ENCODE data around the gene ZNF777. TPM values are rescaled to one million over a fixed set of nuclear protein-coding genes. Genes with fewer than 3 reads are reported as not detected.

The ZNF777 gene
- total and polyA plus RNA-seq, 2 experiments from 2014 or later: 2.8 to 7.9 TPM

GRCh38 chr7:149468208-149468607 is 7.3 kb upstream of the ZNF777 start:
- Histone ChIP-seq H3K9me2 (ENCODE audit: insufficient read depth) (no peaks in the 10 kb centered on the region), H2AFZ (no peak overlapping the region), H4K20me1 (replicated peaks; ENCODE audit: insufficient read depth) (no peaks in the 10 kb centered on the region), H3F3A (replicated peaks; ENCODE audit: low read depth) (no peaks in the 10 kb centered on the region), H3K4me1 (ENCODE audit: insufficient read depth) (no peaks in the 10 kb centered on the region), H3K79me2 (replicated peaks; ENCODE audit: insufficient read depth) (no peaks in the 10 kb centered on the region), H3K36me3 (ENCODE audit: insufficient read depth) (no peaks in the 10 kb centered on the region), H3K4me3 (no peak overlapping the region), H3K27me3 (ENCODE audit: insufficient read depth) (peaks cover 12% of the 10 kb centered on the region; the same call in 1 of the 2 replicates), H3K27ac (ENCODE audit: low read depth) (no peak overlapping the region), H3K4me2 (no peak overlapping the region)
- Mint-ChIP-seq H3K4me3 (no peak overlapping the region), H3K4me1 (no peaks in the 10 kb centered on the region; the same call in 2 of the 3 replicates), H3K36me3 (ENCODE audit: low read depth) (peaks cover 23% of the 10 kb centered on the region), H3K27me3 (ENCODE audit: insufficient read depth, low read depth, poor library complexity) (peaks cover 2% of the 10 kb centered on the region), H3K27ac (no peak overlapping the region), H3K9me3 (peaks cover 17% of the 10 kb centered on the region)
- no peak for TF ChIP-seq POLR2AphosphoS5 (IDR thresholded peaks at IDR 0.05; ENCODE audit: low read depth)
- DNase-seq (ENCODE audit: low spot score) (no peak), ATAC-seq (peak; percentile 38; the same call in 2 of the 3 replicates)

GRCh38 chr7:149467321-149467859 is 6.5 kb upstream of the ZNF777 start:
- Histone ChIP-seq H2AFZ (no peak overlapping the region), H3K4me1 (ENCODE audit: insufficient read depth) (no peaks in the 10 kb centered on the region), H3K27ac (ENCODE audit: low read depth) (no peak overlapping the region), H3K9me2 (ENCODE audit: insufficient read depth) (no peaks in the 10 kb centered on the region), H3K36me3 (ENCODE audit: insufficient read depth) (no peaks in the 10 kb centered on the region), H4K20me1 (replicated peaks; ENCODE audit: insufficient read depth) (no peaks in the 10 kb centered on the region), H3F3A (replicated peaks; ENCODE audit: low read depth) (no peaks in the 10 kb centered on the region), H3K4me2 (no peak overlapping the region), H3K27me3 (ENCODE audit: insufficient read depth) (peaks cover 19% of the 10 kb centered on the region), H3K79me2 (replicated peaks; ENCODE audit: insufficient read depth) (no peaks in the 10 kb centered on the region), H3K4me3 (no peak overlapping the region)
- H3K4me1 Mint-ChIP-seq: no peaks in the 10 kb centered on the region; the same call in 2 of the 3 replicates
- H3K27me3 Mint-ChIP-seq (ENCODE audit: insufficient read depth, low read depth, poor library complexity): no peaks in the 10 kb centered on the region
- no peak for TF ChIP-seq STAT1 (IDR thresholded peaks at IDR 0.05; ENCODE audit: unreplicated experiment)
- ATAC-seq (no peak), DNase-seq (ENCODE audit: low spot score) (no peak)
- no peak overlapping the region for H3K4me3 Mint-ChIP-seq
- peaks cover 17% of the 10 kb centered on the region for H3K9me3 Mint-ChIP-seq
- peaks cover 15% of the 10 kb centered on the region for H3K36me3 Mint-ChIP-seq (ENCODE audit: low read depth)
- H3K27ac Mint-ChIP-seq: no peak overlapping the region

GRCh38 chr7:149466364-149466763 is 5.5 kb upstream of the ZNF777 start:
- no peak overlapping the region for H3K27ac ChIP-seq (ENCODE audit: low read depth)
- DNase-seq (ENCODE audit: low spot score): no peak
- no peak overlapping the region for H3K4me3 ChIP-seq
- H4K20me1 ChIP-seq (replicated peaks; ENCODE audit: insufficient read depth): no peaks in the 10 kb centered on the region
- peaks cover 30% of the 10 kb centered on the region for H3K27me3 ChIP-seq (ENCODE audit: insufficient read depth)
- Mint-ChIP-seq H3K36me3 (ENCODE audit: low read depth) (peaks cover 4% of the 10 kb centered on the region; the same call in 2 of the 3 replicates), H3K9me3 (peaks cover 17% of the 10 kb centered on the region), H3K27ac (no peak overlapping the region), H3K4me1 (peaks cover 1% of the 10 kb centered on the region; the same call in 2 of the 3 replicates), H3K27me3 (ENCODE audit: insufficient read depth, low read depth, poor library complexity) (peaks cover 6% of the 10 kb centered on the region), H3K4me3 (no peak overlapping the region)
- no peaks in the 10 kb centered on the region for H3K9me2 ChIP-seq (ENCODE audit: insufficient read depth)
- H3K79me2 ChIP-seq (replicated peaks; ENCODE audit: insufficient read depth): no peaks in the 10 kb centered on the region
- H3F3A ChIP-seq (replicated peaks; ENCODE audit: low read depth): no peaks in the 10 kb centered on the region
- H3K4me2 ChIP-seq: no peak overlapping the region
- no peak for TF ChIP-seq REST (IDR thresholded peaks at IDR 0.05; ENCODE audit: unreplicated experiment)
- TF ChIP-seq ETS1 (IDR thresholded peaks at IDR 0.05): no peak
- H3K4me1 ChIP-seq (ENCODE audit: insufficient read depth): no peaks in the 10 kb centered on the region
- no peak for ATAC-seq
- no peaks in the 10 kb centered on the region for H3K36me3 ChIP-seq (ENCODE audit: insufficient read depth)
- H2AFZ ChIP-seq: no peak overlapping the region

Measured in GM23338 (cell line).